WTC11 (cell line): Measurements from ENCODE around the gene GCC2.
"Not testable (repeated sequence)": the region's sequence is repeated elsewhere in the genome, so short reads cannot be mapped to it uniquely, and the experiment has no call there.

ENCODE experiments used
- ZBTB21 ChIP-seq: sonication (generic); formaldehyde crosslinking; IDR thresholded peaks from 2 replicates; pipeline ENCODE4 v1.8.1; 2023; ENCODE audit warnings: mild to moderate bottlenecking, missing genetic modification reagents, borderline replicate concordance
- TF ChIP-seq, protein P1 (sequence below): sonication (generic); formaldehyde crosslinking; IDR thresholded peaks from 2 replicates; pipeline ENCODE4 v1.8.1; 2022; ENCODE audit warnings: low read depth, mild to moderate bottlenecking, moderate library complexity, missing genetic modification reagents, borderline replicate concordance
- TF ChIP-seq, protein P2 (sequence below): fragments of 200-600 bp; IDR thresholded peaks from 2 replicates; pipeline ENCODE4 v1.8.0; 2022; ENCODE audit warnings: antibody characterized with exemption

DNA sequence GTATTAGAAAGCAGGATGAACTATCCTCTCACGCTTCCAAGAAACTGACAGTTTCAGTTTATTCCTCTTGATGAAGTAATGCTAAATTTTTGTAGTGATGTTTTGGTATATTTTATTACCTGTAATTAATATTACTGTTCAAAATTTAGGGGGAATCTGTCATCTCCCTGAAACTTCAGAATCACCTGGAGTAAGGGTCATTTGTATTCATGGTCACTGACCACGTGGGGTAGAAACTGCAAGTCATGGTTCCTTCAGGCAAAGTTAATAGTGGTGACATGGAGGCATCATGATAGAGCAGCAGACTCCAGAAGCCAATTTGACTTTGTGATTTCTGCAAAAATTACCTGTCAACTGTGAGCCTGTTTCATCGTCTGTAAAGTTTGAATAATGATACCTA is 47.2 kb downstream of the GCC2 start:
- TF ChIP-seq, protein P1, sequence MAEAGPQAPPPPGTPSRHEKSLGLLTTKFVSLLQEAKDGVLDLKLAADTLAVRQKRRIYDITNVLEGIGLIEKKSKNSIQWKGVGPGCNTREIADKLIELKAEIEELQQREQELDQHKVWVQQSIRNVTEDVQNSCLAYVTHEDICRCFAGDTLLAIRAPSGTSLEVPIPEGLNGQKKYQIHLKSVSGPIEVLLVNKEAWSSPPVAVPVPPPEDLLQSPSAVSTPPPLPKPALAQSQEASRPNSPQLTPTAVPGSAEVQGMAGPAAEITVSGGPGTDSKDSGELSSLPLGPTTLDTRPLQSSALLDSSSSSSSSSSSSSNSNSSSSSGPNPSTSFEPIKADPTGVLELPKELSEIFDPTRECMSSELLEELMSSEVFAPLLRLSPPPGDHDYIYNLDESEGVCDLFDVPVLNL (CRISPR knock-in tag) = not testable (repeated sequence)
- TF ChIP-seq ZBTB21 (CRISPR knock-in tag) = not testable (repeated sequence)
- TF ChIP-seq, protein P2, sequence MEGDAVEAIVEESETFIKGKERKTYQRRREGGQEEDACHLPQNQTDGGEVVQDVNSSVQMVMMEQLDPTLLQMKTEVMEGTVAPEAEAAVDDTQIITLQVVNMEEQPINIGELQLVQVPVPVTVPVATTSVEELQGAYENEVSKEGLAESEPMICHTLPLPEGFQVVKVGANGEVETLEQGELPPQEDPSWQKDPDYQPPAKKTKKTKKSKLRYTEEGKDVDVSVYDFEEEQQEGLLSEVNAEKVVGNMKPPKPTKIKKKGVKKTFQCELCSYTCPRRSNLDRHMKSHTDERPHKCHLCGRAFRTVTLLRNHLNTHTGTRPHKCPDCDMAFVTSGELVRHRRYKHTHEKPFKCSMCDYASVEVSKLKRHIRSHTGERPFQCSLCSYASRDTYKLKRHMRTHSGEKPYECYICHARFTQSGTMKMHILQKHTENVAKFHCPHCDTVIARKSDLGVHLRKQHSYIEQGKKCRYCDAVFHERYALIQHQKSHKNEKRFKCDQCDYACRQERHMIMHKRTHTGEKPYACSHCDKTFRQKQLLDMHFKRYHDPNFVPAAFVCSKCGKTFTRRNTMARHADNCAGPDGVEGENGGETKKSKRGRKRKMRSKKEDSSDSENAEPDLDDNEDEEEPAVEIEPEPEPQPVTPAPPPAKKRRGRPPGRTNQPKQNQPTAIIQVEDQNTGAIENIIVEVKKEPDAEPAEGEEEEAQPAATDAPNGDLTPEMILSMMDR = not testable (repeated sequence)
